CD4-positive, alpha-beta T cell treated with Interleukin-17A for 1 hour (primary cell): ENCODE measurements around the gene C19orf85.
"Not testable (repeated sequence)": the region's sequence is repeated elsewhere in the genome, so short reads cannot be mapped to it uniquely, and the experiment has no call there.

Experiments
- DNase-seq: peaks from one replicate; pipeline ENCODE4 v3.0.0-alpha.2; 2020

The C19orf85 gene

DNA sequence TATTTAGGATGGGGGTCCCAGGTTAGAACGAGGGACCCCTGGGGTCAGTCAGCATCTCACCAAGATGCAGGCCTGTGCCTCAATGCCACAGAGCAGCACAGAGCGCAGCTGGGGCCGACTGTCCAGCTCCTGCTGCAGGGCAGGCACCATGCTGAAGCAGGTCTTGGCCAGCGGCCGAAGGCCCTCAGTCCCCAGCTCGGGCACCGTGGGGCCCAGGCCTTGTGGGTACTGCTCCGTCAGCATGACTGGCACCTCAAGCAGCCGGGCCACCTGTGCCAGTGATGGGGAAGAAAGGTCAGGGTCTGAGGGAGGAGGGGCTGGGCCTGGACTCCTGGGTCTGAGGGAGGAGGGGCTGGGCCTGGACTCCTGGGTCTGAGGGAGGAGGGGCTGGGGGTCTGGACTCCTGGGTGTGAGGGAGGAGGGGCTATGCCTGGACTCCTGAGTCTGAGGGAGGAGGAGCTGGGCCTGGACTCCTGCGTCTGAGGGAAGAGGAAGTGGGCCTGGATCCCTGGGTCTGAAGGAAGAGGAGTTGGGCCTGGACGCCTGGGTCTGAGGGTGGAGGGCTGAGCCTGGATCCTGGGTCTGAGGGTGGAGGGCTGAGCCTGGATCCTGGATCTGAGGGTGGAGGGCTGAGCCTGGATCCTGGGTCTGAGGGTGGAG is 8.8 kb downstream of the C19orf85 start:
- no peak for DNase-seq

DNA sequence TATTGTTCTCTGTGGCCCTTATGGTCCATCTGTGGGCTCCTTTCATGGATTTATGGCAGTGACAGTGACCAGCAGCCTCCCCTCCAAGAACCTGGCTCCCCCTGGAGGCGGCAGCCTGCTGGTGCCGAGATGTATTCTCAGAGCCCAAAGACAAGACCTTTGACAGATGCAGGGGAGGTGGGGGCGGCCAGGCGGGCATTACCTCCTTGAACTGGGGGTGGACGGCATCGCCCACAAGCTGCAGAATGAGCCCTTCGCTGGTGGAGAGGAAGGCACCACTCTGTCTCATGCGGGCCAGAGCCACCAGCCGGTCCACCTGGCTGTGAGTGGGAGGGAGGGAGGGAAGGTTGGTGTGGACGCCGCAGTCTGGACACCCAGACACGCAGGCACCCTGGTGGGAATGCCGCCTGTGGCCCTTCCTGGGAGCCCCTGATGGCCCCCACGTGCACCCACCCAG is 9.7 kb downstream of the C19orf85 start:
- DNase-seq, result peak; percentile 52

DNA sequence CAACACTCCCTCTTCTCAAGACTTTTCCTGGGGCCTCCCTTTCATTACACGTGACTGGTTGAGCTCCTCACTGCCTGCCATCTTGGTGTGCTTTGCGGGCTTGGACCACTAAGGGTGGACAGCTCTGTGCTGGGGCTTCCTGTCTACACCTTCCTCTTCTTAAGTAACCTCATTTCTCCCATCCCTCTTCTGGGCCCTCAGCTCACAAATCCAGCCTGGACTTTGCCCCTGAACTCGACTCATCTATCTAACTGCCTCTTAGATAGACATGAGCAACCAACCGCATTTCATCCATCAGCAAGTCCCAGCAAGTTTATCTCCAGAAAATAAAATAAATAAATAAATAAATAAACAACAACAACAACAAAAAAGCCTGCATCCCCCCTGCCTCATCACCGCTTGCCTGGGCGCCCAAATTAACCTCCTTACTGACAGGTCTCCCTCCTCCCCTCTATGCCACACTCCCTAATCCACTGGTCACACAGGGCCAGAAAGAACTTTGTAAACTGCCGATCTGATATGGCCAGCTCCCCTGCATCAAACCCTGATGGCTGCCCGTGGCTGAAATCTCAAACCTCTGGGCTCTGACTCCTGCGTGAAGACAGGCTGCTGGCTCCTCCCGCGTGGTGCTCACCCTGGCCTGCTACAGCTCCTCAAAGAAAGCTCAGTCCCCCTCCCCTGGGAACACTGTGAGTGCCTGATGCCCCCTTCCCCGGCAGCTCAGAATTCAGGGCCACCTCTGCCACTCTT is 10.9 kb downstream of the C19orf85 start:
- DNase-seq, result no peak

DNA sequence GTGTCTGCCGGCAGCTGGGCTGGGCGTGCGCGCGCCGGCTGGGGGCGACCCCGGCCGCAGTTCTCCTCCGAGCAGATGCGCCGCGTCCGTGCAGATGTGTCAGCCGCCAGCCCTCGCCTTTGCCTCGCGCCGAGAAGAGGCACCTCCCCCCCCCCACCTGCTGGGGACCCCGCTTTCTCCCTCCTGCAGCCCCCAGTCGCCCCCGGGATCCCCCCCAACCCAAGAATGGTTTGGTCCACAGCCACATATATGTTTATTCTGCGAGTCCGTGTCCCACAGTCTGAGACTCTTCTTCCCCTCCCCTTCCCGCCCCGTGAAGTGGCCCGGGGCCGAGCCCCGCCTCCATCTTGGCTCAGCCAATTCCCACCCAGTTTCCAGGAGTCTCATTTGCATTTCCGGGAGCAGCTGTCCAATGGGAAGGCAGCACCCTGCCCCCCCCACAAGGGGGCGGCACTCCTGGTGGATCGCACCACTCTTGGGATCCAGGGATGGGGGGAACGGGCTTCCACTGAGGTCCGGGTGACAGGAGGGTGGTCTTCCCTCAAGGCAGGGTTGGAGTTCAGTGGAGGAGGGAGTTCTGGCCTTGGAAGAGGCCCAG is 11.7 kb downstream of the C19orf85 start:
- peak; percentile 60 for DNase-seq

DNA sequence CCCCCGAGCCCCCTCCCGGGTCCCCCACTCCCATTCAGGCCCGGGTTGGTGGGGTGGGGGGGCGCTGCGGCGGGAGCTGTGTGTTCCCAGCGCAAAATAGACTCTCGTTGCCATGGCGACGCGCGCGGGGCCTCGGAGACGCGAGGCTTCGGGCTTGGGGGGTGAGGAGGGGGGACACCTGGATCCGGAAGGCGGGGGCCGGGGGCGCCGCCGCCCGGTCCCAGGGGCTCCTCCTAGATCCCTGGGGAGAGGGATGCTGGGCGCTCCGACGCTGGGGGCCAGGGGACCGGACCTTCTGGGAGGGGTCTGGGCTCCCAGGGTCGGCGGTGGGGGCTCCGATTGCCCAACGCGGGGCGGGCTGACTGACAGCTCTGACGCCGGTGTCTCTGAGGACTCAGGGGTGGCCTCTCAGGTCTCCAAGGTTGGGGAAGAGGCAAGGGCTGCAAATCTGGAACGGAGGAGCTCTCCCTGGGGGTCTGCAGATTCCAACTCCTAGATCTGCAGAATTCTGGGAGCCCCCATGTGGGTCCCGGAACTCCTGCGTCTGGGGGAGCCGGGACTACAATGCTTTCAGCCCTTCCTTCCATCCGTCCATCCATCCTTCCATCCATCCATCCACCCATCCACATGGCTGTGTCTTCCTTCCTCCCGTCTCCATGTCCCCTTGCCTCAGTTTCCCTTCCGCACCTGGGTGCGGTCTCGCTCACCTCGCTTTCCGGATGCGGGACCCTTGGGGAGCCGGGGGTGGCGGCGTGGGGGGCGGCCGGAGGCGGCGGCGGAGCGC is 12.4 kb downstream of the C19orf85 start:
- peak; percentile 46 for DNase-seq

DNA sequence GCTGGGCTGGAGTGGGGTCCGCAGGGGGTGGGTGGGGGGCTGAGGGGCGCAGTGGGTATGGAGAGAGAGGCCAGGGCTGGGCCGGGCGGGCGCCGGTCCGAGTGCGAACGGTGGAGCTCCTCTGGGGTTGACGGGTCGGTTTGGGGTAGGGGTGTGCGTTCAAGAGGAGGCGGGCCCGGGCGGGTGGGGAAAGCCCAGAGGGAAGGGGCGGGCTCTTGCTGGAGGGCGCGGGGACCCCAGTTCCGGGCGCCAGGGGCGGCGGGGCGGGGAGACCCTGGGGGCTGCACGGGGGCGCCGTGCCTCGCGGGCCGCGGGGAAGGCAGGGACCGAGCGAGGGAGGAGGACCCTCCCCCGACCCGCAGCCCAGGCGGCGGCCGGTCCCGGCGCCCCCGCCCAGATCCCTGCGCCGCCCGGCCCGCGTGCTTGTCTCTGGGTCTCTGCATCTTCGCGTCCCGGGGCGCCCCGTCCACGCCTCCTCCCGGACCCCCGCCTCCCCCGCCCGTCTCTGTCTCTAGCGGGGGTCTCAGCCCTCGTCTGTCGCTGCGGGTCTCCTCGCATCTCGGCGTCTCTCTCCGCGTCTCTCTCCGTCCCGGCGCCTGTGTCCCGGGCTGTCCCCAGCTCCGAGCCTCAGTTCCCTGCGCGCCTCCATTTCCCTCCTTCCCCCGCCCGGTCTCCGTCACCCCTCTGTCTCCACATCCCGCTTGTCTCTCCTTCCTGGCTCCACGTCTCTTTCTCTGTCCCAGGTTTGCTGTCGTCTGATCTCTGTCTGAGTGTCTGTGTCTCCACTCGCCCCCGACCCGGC is 13.2 kb downstream of the C19orf85 start:
- peak; percentile 34 for DNase-seq

DNA sequence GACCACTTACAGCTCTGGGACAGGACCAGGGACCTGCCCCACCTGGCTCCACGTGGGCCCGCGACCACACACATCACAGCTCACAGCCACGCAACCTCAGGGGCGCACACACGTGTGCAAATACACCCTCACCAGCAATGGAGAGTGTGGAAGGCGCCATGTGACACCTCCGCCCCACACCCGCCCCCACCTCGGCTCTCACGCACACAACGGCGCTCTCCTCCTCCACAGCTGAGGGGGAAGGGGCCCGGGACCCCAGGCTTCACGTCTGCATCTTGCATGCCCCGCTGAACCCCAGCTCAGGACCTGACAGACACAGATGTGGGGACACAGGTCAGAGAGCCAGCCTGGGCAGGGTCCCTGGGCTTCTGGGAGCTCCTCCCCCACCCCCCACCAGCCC is 15.1 kb downstream of the C19orf85 start:
- DNase-seq, result no peak

DNA sequence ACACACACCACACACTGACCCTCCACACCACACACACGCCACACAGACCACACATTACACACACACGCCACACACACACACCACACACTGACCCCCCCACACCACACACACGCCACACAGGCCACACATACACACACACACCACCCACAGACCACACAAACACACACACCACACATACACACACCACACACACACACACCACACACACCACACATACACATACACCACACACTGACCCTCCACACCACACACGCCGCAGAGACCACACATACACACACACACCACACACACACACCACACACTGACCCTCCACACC is 16.4 kb downstream of the C19orf85 start:
- DNase-seq, result not testable (repeated sequence)

DNA sequence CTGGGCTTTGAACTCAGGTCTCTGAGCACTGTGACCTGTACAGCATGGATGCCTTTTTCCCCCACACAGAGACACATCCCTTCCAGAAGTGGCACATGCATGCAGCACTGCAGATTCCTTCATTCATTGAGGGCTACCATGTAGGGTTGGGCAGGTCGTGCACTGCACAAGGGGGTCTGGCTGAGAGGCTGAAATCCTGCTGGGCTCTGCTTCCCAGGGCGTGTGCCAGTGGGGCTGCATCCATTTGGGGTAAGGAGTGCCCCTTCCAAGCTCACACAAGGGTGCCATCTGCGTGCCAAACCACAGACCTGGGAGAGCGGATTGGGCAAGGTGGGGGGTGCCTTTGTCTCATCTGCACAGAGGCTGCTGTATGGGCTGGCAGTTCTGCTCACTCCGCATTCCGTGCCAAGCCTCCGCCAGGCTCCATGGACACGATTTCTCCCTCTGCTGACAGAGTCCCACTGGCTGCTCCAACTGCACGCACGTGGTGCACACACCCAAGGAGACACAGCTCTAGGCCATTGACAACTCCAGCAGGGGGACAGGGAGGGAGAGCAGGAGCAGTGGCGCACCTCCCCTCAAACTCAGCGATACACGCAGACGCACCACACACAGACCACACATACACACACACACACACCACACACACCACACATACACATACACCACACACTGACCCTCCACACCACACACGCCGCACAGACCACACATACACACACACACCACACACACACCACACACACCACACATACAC is 17.0 kb downstream of the C19orf85 start:
- DNase-seq, result no peak

DNA sequence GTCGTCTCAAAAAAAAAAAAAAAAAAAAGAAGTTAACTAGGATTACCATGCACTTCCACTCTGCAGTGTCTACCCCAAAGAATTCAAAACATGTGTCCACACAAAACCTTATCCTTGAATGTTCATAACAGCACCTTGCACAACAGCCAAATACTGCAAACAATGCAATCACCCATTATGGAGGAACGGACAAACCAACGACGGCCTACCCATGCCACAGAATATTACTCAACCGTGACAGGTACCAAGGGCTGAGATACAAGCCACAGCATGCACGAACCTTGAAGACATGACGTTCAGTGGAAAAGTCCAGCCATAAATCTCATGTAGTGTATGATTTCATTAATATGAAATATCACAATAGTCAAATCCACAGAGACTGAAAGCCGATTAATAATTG is 18.5 kb downstream of the C19orf85 start:
- no peak for DNase-seq

DNA sequence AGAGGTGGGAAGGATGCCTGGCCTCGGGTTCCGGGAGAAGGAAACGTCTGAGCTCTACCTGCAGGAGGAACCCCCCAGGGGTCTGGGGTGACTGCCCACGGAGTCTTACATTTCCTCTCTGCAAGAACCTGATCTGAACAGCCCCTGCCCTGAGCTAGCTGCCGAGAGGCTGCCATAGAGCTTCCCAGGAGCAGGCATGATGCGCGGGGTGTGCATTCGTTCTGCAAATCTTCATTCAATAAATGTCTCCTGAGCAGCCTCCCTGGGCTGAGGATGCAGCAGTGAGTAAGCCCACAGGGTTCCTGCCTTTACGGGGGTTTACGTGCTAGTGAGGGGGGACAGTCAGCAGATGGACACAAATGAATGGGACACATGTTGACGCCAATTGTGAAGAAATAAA is 19.9 kb downstream of the C19orf85 start:
- no peak for DNase-seq

DNA sequence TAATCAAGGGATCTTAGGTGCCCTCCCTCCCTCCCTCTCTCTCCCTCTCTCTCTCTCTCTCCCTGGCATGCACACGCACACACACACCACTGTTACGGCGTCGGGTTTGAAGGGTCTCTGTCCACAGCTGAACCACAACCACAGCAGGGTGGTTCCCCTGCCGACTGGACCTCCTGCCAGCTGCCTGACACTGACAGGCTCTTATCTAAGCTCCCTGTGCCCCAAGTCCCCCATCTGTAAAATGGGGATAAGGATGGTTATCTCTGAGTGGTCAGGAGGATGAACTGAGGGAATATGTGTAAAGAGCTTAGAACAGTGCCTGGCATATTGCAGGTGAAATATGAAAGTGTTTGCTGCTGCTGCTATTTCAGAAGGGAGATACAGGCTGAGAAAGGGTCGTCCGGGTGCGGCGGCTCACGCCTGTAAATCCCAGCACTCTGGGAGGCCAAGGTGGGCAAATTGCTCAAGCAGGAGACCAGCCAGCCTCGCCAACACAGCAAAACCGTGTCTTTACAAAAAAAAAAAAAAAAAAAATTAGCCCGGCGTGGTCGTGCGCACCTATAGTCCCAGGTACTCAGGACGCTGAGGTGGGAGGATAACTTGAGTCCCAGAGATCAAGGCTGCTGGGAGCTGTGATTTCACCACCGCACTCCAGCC is 20.6 kb downstream of the C19orf85 start:
- DNase-seq, result no peak

DNA sequence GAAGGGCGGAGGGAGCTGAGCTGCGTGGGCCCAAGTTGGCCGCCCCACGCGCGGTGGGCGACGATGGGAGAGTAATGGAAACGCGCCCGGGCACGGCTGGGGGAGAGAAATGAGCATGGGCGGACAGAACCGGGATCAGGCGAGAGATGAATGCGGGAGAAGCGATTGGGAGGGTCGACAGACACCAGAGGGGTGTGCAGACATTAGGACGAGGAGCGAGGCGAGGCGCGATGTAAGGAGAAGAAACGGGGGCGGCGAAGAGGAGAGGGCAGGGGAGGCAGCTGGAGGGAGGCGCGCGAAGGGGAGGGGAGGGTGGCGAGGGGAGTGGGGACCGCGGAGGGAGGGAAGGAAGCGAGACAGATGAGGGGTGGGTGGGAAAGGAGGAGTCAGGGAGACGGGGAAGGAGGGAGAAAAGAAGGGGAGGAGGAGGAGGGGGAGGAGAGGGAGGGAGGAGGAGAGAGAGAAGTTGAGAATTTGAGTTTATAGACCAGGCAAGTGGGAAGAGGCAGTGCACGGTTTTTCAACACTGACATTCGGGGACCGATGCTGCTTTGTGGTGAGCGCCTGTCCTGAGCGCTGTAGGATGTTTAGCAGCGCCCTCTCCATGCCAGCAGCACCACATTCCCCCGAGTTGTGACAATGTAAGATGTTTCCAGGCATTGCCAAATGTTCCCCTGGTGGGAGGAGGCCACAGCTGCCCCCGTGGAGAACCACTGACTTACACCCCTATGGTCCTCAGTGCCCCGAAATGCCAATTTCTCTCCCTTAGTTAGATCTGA is 21.3 kb downstream of the C19orf85 start, which contains the start of gene SHISA7:
Gene SHISA7 (minus strand): TSS at position 256 of the 779 bp plus-strand sequence. CDS start 437 bp downstream, outside the sequence.
- DNase-seq, result no peak

DNA sequence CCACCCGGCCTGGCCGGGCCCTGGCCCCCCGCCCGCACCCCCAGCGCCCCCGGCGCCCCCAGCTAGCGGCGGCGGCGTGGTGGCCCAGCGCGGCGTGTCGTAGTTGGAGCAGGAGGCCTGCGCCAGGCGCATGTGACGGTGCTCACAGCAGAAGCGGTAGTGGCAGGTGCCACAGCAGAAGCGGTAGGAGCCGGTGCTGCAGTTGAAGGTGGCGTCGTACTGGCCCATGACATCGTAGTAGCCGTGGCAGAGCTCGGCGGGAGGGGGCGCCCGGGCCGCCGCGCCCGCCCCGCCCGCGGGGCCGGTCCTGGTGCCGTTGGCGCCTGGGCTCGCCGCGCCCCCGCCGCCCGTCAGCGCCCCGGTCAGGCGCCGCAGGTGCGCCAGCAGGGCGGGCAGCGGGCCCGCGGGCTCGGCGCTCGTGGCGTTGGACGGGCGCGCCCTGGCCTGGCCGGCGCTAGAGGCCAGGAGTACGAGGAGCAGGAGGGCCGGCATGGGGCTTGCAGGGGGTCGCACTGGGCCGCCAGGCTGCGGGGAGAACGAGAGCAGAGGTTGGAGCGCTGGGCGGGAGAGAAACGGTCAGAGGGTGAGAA is 22.1 kb downstream of the C19orf85 start:
- DNase-seq, result no peak

DNA sequence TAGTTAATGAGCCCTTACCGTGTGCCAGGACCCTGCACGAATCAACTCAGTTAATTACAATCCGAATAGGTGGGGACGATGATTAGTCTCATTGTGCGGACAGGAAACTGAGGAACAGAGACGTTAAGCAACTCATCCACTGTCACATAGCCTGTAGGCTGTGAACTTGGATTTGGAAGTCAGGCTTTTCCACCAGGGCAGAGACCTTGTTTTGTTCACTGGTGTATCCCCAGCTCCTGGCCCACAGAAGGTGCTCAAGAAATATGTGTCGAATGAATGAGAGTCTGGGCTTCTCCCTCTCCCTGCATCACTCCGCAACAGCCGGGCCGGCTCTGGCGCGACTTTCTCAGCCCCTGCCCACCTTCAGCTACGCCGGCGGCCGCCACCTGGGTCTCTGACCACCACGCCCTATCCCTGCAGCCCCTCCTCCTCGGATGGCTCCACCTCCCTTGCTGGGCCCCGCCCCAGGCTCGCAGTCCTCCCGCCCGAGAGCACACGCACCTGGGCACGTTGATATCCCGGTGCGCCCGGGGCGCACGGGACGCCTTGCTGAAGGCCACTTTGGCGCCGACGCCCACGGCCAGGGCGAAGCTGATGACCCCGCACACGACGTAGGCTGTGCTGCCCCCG is 22.7 kb downstream of the C19orf85 start:
- DNase-seq, result no peak

DNA sequence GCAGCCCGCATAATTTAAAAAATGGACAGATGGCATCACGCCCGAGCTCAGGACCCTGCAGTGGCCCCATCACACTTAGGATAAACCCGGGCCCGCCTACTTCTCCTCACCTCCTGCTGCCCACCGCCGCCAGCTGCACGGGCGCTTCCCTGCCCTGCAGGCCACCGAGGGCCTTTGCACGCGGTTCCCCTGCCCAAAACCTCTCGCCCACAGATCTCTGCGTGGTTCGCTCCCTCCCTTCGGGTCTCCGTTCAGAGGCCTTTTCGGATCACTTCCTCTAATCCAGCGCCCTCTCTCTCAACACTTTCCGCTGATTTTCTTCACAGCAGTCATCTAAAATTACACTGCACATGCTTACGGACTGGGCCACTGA is 23.2 kb downstream of the C19orf85 start:
- DNase-seq, result no peak

DNA sequence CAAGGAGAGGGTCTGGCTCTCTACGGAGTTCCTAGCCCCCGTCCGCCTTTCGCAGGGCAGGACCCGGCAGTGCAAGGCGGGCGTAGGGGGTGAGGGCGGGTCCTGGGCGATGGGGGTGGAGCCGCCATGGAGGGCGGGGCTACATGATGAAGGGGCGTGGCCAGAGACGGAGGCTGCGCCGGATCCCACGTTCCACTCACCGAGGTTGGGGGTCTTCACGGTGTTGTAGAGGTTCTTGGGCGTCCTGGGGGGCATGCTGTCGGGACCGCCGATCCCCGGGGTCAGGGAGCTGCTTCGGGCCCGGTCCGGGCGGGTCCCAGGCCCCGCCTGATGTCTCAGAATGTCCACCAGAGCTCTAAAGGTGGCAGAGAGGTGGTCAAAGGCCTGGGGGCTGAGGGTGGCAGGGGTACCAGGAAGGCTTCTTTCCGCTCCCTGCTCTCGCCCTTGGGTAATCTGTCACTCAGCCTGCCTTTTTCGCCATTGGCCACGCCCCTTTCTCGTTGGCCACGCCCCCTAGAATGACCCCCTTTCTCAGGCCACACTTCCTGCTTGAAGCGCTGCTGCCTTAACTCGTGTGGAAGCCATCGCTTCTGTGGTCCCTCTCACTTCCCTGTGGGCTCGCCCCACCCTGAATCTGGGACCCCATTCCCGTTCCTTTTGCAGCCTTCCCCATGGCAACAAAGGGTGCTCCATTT is 24.0 kb downstream of the C19orf85 start:
- DNase-seq, result no peak

DNA sequence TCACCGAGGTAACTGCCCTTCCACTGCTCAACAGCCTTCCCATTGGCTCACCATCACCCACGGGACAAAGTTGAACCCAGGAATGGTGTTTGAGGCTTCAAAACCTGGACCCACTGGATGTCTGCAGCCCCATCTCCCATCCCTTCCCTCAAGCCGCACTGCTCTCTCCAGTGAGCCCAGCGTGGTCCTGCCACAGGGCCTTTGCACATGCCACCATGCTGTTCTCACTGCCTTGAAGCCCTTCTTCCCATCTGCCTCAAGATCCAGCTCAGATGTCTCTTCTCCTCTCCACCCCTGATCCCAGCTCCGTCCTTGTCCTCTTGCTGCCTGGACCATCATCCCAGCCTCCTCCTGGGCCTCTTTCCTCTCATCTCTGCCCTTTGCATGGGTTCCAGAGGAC is 25.5 kb downstream of the C19orf85 start:
- no peak for DNase-seq

DNA sequence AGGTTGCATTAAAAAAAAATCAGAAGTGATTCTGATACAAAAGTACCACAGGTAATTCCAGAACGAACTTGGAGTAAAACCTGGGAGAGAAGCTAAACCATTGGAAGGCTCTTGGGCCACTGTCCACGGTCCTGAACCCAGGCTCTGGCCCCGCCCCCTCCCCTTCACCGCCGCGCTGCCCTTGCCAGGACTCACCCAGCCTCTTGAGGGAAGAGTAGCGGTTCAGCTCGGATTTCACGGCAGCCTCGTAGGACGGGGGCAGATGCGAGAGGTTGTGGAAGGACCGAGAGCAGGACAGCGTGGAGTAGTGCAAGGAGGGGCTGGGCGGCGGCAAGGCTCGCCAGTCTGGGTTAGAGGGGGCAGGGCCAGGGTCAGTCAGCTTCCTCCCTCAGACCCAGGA is 27.1 kb downstream of the C19orf85 start:
- no peak for DNase-seq
